Raji (cell line): ENCODE data around the gene BRI3BP.

ENCODE experiments used
- POLR2A ChIP-seq: IDR thresholded peaks from 2 replicates; pipeline ENCODE4 v1.6.1; 2011; ENCODE audit warnings: low read depth, low read length, control low read depth; ENCODE audit not compliant: insufficient read depth

Gene BRI3BP

GRCh38 chr12:125070661-125071390 lies 77.4 kb downstream of the BRI3BP start:
- TF ChIP-seq POLR2A, result no peak

GRCh38 chr12:125071456-125071855 lies 78.0 kb downstream of the BRI3BP start:
- TF ChIP-seq POLR2A, result no peak

DNA sequence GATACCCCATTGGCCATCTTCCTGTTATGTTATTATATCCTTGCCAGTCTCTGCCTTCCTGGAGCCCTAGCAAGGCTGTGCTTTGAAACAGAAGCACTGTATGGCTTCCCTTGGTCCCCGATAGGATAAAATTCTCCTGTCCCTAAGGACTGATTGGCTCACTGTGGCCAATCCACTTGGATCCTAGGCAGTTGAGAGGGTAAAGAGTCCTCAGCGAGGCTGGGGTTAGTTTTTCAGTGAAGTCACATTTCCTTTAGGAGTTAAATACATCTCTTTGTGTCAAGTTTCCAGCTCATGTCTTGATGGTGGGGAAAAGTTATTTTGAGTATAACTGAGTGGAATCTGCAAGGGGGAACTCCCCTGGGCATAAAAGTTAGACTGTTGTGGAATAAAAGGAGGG lies 79.1 kb downstream of the BRI3BP start:
- TF ChIP-seq POLR2A, result no peak

- no peak for TF ChIP-seq POLR2A
Measured at GRCh38 chr12:125076103-125076502, 82.7 kb downstream of the BRI3BP start.

GRCh38 chr12:125079084-125079483 lies 85.6 kb downstream of the BRI3BP start:
- TF ChIP-seq POLR2A, result no peak

DNA sequence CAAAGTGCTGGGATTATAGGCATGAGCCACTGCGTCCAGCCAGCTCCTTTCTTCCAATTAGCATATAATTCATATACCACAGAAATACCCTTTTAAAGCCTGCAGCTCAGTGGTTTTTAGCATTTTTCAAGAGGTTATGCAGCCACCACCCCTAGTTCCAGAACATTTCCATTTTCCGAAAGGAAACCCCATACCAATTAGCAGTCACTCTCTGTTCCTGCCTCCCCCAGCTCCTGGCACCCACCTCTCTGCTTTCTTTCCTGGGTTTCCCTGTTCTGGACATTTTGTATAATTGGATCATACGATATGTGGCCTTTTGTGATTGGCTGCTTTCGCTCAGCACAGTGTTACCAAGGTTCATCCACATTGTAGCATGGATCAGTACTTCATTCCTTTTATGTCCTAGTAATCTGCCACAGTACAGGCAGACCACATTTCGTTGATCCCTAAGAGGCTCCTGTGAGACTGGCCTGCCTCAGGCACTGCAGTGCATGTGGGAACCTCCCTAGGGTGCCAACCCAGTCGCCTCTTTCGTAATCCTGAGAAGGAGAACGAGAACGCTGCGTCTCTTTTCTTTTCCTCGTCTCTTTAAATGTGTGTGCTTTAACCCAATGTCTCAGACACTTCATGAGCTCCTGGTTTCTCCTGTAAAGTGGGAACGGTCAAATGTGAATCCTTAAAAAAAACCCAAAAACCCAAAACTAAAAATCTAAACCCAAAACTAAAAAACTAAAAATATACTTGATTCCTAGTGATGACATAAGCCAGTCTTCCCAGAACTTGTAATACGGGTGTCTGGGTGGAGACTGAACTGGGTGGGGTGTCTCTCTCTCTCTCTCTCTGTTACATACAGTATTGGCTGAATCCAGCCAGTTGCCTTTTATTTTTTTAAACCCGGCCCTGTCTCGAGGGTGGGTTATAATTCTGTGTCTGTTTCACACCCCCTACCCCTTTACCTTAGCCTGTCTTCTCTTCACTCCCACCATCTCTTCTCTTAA lies 86.5 kb downstream of the BRI3BP start:
- no peak for TF ChIP-seq POLR2A
